Measurements from ENCODE around the gene AOC2.

GRCh38 chr17:42873315-42873714, 28.9 kb downstream of the AOC2 start:
- no peak for TF ChIP-seq CTCF (IDR thresholded peaks at IDR 0.05)
- no peak for TF ChIP-seq MXI1 (IDR thresholded peaks at IDR 0.05; ENCODE audit: low read depth, low read length)
- TF ChIP-seq YY1 (IDR thresholded peaks at IDR 0.05; ENCODE audit: low read depth) = no peak
- TF ChIP-seq RAD21 (IDR thresholded peaks at IDR 0.05; ENCODE audit: low read length) = no peak
- TF ChIP-seq FOSL2 (IDR thresholded peaks at IDR 0.05; ENCODE audit: borderline replicate concordance, low read depth) = no peak
- TF ChIP-seq, protein P1, sequence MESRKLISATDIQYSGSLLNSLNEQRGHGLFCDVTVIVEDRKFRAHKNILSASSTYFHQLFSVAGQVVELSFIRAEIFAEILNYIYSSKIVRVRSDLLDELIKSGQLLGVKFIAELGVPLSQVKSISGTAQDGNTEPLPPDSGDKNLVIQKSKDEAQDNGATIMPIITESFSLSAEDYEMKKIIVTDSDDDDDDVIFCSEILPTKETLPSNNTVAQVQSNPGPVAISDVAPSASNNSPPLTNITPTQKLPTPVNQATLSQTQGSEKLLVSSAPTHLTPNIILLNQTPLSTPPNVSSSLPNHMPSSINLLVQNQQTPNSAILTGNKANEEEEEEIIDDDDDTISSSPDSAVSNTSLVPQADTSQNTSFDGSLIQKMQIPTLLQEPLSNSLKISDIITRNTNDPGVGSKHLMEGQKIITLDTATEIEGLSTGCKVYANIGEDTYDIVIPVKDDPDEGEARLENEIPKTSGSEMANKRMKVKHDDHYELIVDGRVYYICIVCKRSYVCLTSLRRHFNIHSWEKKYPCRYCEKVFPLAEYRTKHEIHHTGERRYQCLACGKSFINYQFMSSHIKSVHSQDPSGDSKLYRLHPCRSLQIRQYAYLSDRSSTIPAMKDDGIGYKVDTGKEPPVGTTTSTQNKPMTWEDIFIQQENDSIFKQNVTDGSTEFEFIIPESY (IDR thresholded peaks at IDR 0.05; ENCODE audit: borderline replicate concordance, low read depth) = no peak
- no peak for TF ChIP-seq EP300 (IDR thresholded peaks at IDR 0.05; ENCODE audit: borderline replicate concordance in 1 of 2, low read depth in 1 of 2, low read length in 1 of 2)
- TF ChIP-seq, protein P2, sequence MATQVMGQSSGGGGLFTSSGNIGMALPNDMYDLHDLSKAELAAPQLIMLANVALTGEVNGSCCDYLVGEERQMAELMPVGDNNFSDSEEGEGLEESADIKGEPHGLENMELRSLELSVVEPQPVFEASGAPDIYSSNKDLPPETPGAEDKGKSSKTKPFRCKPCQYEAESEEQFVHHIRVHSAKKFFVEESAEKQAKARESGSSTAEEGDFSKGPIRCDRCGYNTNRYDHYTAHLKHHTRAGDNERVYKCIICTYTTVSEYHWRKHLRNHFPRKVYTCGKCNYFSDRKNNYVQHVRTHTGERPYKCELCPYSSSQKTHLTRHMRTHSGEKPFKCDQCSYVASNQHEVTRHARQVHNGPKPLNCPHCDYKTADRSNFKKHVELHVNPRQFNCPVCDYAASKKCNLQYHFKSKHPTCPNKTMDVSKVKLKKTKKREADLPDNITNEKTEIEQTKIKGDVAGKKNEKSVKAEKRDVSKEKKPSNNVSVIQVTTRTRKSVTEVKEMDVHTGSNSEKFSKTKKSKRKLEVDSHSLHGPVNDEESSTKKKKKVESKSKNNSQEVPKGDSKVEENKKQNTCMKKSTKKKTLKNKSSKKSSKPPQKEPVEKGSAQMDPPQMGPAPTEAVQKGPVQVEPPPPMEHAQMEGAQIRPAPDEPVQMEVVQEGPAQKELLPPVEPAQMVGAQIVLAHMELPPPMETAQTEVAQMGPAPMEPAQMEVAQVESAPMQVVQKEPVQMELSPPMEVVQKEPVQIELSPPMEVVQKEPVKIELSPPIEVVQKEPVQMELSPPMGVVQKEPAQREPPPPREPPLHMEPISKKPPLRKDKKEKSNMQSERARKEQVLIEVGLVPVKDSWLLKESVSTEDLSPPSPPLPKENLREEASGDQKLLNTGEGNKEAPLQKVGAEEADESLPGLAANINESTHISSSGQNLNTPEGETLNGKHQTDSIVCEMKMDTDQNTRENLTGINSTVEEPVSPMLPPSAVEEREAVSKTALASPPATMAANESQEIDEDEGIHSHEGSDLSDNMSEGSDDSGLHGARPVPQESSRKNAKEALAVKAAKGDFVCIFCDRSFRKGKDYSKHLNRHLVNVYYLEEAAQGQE (IDR thresholded peaks at IDR 0.05; ENCODE audit: low read depth, low read length) = no peak
- no peak for TF ChIP-seq IRF3 (IDR thresholded peaks at IDR 0.05; ENCODE audit: low read depth, low read length)
- TF ChIP-seq MEF2A (IDR thresholded peaks at IDR 0.05; ENCODE audit: borderline replicate concordance, low read depth) = no peak
